ENCODE data around the gene ACAD9.
"Not testable (repeated sequence)": the region's sequence is repeated elsewhere in the genome, so short reads cannot be mapped to it uniquely, and the experiment has no call there.

Gene ACAD9

DNA sequence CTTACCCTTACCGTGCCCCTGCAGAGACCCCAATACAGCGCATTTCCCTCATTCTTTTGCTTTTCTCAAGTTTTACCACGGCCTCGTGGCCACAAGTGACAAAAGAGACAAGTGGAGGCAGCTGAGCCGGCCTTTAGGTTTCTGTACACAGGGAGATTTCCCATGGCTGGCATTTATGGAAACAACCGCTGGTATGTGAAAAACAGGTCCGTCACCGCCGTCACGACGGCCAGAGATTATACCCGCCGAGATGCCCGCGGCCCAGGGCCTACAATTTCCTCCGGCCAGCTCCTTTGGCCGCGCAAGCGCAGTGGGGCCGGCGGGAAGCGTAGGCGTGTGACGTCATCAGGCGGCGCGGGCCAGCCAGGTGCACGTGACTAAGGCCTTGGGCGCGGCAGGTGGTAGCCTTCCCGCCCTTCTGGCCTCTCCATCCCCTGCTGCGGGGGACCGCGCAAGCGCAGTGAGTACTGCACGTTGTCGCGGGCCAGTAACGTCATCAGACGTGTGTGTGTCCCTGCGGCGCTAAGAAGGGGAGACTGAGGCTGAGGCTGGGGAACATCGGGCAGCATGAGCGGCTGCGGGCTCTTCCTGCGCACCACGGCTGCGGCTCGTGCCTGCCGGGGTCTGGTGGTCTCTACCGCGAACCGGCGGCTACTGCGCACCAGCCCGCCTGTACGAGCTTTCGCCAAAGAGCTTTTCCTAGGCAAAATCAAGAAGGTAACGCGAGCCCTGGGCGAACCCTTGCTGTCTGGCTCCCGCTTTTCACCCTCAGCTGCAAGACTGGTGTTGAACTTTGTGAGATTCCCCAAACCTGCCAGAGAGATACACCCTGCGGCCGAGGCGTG is at the start of gene ACAD9:
Gene ACAD9 (plus strand): TSS at position 496 of the 845 bp plus-strand sequence. CDS start 72 bp downstream, at position 568.
- Mint-ChIP-seq H3K4me3 (peak within 1 kb of the TSS; percentile 98), H3K4me1 (peaks cover 77% of the 10 kb centered on the region), H3K9me3 (no peaks in the 10 kb centered on the region), H3K27ac (peak within 1 kb of the TSS; percentile 100), H3K36me3 (peaks cover 9% of the 10 kb centered on the region), H3K27me3 (no peaks in the 10 kb centered on the region)

DNA sequence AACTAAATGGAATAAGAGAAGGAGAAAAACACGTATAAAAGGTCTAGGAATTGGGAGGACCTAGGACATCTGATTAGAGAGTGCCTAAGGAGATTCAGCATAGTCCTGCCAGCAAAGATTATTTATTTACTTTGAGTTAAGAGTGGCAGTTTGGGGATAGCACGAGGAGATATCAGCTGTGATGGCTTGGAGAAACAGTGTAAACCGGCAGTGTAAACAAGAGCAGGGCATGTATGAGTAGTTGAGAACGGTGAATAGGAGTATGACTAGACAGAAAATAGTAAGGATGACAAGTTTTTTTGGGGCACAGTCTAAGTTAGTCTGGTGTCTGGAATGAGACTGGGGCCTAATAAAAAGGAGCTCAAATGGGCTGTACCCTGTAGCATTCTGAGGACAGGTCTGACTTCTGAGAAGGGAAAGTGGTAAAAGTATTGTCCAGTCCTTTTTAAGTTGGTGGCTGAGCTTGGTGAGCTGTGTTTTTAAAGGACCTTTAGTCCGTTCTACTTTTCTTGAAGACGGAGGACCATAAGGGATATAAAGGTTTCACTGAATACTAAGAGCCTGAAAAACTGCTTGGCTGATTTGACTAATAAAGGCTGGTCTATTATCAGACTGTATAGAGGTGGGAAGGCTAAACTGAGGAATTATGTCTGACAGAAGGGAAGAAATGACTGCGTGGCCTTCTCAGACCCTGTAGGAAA is 49.3 kb upstream of the ACAD9 start:
- H3K36me3 Mint-ChIP-seq, H3K4me1 Mint-ChIP-seq, H3K27me3 Mint-ChIP-seq, H3K4me3 Mint-ChIP-seq, H3K9me3 Mint-ChIP-seq, H3K27ac Mint-ChIP-seq: not testable (repeated sequence)

DNA sequence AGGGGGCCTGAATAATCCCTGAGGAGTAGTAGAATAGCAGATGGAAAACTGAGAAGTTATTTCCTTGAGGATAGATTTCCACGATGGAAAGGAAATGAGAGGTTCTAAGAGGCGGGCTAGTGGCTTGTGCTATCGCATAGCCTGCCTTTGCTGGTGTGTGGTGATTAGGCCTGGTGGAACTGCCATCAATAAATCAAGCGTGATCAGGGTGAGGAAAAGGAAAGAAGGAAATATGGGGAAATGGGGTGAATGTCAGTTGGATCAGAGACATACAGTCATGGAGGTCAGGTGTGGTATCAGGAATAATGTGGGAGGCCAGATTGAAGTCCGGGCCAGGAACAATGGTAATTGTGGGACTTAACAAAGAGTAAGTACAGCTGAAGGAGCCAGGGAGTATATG is 48.7 kb upstream of the ACAD9 start:
- not testable (repeated sequence) for H3K36me3 Mint-ChIP-seq, H3K4me3 Mint-ChIP-seq, H3K4me1 Mint-ChIP-seq, H3K9me3 Mint-ChIP-seq, H3K27ac Mint-ChIP-seq, H3K27me3 Mint-ChIP-seq

DNA sequence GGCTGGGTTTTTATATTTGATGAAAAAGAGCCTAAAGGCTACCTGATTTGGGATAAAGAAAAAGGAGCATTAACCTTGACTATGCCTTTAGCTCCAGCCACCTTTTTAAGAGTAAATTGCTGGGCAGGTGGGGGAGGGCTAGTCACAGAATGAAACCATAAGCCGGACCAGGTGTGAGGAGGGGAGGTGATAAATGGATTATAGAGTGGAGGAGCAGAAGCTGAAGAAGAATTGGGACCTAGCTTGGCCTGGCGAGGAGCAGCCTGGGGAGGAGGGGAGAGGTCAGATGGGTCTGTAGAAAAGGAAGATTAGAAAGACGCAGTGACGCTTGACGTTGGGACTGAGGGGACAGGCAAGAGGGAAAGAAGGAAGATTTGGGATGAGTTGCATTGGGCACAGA is 46.4 kb upstream of the ACAD9 start:
- not testable (repeated sequence) for H3K4me3 Mint-ChIP-seq, H3K4me1 Mint-ChIP-seq, H3K27me3 Mint-ChIP-seq, H3K27ac Mint-ChIP-seq, H3K9me3 Mint-ChIP-seq, H3K36me3 Mint-ChIP-seq

DNA sequence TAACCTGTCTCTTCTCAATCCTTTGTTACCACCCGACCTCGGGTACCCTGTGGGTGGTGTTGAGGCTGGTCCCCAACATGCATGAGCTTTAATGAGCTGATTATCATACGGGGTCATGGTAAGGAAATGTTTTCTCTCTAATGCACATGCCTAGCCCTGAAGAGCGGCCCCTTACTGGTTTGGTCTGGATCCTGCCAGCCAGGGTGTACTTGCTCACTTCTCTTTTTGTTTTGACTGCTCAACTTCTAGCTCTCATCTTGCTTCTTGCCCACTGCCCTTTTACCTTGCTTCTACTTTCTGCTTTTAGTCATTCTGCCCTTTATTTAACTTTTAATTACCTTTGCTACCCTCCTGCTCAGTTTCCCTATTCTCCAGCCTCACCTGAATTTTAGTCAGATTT is 44.3 kb upstream of the ACAD9 start:
- Mint-ChIP-seq H3K4me1 (no peaks in the 10 kb centered on the region), H3K36me3 (no peaks in the 10 kb centered on the region)

DNA sequence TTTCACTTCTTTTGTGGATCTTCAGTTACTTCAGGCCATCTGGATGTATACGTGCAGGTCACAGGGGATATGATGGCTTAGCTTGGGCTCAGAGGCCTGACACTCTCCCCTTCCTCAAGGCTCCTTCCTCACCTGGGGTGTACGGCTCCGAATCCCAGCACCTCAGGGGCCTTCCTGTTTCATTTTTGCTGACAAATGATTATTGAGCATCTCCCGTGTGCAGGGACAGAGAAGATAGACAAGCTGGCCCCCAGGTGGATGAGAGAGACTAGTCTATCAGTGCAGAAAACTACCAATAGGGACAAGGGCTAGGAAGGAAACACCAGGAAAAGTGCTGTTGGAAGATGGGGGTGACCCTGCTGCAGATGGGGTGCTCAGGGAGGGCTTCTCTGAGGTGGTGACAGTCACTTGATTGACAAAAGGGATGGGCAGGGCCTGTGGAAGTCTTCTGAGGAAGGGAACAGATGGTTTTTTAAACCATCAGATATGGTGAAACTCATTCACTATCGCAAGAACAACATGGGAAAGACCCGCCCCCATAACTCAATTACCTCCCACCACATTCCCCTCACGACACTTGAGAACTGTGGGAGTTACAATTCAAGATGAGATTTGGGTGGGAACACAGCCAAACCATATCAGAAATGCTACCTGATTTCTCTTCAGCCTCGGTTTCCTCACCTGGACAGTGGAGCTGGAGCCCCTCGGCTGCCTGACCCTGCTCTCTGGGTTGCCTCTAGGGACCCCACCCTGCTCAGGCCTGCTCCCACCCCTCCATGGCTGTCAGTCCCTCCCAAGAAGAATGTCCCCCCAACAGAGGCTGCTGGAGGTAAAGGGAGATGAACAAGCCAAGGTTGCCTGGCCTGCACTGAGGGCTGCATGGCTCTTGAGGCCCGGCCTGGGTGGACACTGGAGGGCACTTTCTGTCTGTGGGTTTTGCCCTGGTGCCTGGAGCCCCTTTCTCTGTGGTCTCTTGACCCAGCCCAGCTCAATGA is 37.2 kb upstream of the ACAD9 start:
- H3K4me1 Mint-ChIP-seq: peaks cover 15% of the 10 kb centered on the region
- H3K27me3 Mint-ChIP-seq: no peaks in the 10 kb centered on the region
- no peaks in the 10 kb centered on the region for H3K36me3 Mint-ChIP-seq
- no peak overlapping the region for H3K27ac Mint-ChIP-seq
- H3K9me3 Mint-ChIP-seq: no peaks in the 10 kb centered on the region
- no peak overlapping the region for H3K4me3 Mint-ChIP-seq

More for the DNA sequence above, 44.3 kb upstream of the ACAD9 start:
- Mint-ChIP-seq H3K9me3 (no peaks in the 10 kb centered on the region), H3K27me3 (no peaks in the 10 kb centered on the region), H3K27ac (no peak overlapping the region), H3K4me3 (no peak overlapping the region)

DNA sequence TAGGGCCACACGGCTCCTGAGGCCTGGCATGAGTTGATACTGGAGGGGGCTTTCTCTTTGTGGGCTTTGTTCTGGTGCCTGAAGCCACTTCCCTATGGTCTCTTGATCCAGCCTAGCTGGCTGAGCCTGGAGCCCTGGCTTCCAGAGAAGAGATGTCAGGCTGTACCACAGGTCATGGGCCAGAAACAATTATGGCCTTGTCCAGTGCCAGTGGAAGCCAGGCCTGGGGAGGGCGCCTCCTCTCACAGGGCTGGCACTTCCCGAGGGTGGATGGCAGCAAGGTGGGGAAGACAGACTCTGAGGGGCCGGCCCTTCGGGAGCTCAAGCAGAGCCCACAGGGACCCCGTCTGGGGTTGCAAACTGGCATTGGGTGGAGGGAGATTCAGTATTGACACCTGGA is 34.9 kb upstream of the ACAD9 start:
- Mint-ChIP-seq H3K9me3 (no peaks in the 10 kb centered on the region), H3K36me3 (no peaks in the 10 kb centered on the region), H3K4me1 (peaks cover 15% of the 10 kb centered on the region), H3K27me3 (no peaks in the 10 kb centered on the region), H3K27ac (no peak overlapping the region), H3K4me3 (peak overlapping the region; percentile 80)

DNA sequence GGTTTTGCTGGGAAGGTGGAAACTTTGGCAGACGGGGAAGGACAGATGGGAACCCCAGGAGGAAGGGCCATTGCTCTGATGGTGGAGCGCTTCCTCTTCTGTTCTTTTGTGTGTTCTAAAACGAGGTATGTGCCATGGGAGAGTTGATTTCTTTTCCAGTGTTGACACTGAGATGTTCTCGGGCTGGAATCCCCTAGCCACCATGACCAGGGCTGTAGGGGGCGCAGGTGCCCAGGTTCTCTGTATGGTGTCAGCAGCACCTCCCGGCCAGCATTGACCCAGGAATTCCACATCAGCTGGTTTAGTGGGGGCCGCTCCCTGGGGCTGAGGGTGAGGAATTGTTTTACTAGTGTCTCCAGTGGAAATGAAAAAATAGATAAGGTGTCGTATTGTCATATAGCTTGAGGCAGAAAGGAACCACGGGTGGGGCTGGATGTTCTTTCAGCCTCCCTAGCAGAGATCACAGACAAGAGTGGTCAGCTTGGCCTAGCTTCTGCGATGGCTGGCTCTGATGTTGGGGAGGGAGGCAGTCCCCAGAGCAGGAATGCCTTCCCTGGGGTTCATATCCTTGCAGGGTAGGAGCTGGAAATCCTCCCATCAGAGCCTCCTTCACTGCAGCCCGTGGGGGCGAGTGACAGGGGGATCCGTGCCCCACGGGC is 34.2 kb upstream of the ACAD9 start:
- no peaks in the 10 kb centered on the region for H3K36me3 Mint-ChIP-seq
- peak overlapping the region; percentile 80 for H3K4me3 Mint-ChIP-seq
- no peaks in the 10 kb centered on the region for H3K27me3 Mint-ChIP-seq
- peaks cover 15% of the 10 kb centered on the region for H3K4me1 Mint-ChIP-seq
- H3K27ac Mint-ChIP-seq: peak overlapping the region; percentile 67
- H3K9me3 Mint-ChIP-seq: no peaks in the 10 kb centered on the region

DNA sequence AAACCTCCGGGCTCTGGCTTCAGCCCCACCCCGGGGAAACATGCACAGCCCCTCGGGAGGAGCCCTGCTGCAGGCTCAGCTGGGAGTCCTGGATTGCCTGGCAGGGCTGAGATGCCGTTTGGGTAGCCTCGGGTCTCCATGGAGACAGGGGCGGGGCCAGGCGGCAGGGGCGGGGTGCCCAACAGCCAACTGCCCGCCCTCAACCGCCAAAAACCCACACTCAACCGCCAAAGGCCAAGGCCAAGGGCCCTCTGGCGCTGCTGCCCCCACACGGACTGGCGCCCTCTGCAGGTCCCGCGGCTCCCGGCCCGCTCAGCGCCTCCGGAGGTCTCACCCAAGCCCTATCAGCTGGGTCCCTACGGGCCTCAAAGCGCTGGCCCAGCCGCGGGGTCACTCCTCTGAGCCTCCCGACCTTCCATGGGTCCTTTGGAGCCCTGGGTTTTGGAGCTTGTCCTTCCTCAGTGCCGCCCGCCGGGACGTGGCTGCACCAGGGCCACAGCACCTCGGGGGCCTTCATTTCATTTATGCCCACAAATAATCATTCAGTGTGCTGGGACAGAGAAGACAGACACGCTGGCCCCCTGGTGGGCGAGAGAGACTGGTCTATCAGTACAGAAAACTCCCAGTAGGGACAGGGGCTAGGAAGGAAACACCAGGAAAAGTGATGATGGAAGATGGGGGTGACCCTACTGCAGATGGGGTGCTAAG is 33.5 kb upstream of the ACAD9 start:
- no peaks in the 10 kb centered on the region for H3K36me3 Mint-ChIP-seq
- H3K9me3 Mint-ChIP-seq: no peaks in the 10 kb centered on the region
- H3K4me3 Mint-ChIP-seq: peak overlapping the region; percentile 80
- H3K27ac Mint-ChIP-seq: peak overlapping the region; percentile 9
- H3K27me3 Mint-ChIP-seq: no peaks in the 10 kb centered on the region
- peaks cover 15% of the 10 kb centered on the region for H3K4me1 Mint-ChIP-seq

DNA sequence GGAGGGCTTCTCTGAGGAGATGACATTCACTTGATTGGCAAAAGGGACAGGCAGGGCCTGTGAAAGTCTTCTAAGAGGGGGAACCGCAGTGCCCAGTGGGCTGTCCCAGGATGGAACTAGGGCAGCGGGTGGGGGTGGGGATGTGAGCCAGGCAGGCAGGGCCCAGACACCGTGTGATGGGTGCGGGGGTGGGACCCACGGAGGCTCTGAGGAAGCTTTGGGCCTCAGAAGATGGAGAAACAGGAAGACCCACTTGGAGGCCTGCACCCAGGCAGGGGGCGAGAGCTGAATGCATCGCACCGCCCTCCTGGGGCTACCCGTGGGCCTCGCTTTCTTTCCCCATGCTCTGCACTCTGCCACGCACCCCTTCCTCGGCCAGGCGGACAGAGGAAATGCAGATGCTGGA is 32.9 kb upstream of the ACAD9 start:
- Mint-ChIP-seq H3K4me1 (peaks cover 15% of the 10 kb centered on the region), H3K27me3 (no peaks in the 10 kb centered on the region), H3K4me3 (peak overlapping the region; percentile 76), H3K36me3 (no peaks in the 10 kb centered on the region), H3K9me3 (no peaks in the 10 kb centered on the region), H3K27ac (peak overlapping the region; percentile 9)

DNA sequence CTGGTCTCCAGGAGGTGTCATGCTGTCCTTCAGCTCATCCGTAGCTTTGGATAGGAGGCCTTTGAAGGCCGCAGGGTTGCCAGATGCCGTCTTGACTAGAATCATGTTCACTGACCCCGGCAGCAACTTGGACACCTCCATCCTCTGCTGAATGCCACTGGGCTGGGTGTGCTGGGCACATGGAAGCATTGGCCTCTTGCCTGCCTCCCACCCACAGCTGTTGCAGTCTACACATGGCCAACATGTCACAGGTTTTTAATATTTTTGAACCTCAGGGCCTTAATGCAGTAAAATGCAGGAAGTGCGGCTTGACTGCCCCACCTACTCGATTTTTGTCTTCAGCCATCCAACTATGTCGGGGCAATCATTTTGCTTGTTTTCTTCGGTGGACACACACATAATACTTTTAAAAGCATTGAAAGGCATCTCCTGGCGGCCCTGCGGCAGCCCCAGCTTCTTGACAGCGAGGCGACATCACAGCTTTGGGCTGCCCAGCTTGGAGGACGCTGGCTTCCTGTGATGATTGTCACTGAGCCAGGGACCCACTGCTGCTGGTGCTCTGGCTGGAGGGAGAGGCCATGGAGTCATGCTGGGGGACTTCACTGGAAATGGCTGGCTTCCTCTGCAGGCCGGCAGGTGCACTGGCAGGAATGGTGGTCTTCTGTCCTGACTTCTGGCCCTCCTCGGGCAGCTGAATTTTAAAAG is 31.6 kb upstream of the ACAD9 start:
- Mint-ChIP-seq H3K36me3 (no peaks in the 10 kb centered on the region), H3K9me3 (no peaks in the 10 kb centered on the region), H3K4me3 (no peak overlapping the region), H3K27me3 (no peaks in the 10 kb centered on the region), H3K27ac (no peak overlapping the region), H3K4me1 (peaks cover 15% of the 10 kb centered on the region)

DNA sequence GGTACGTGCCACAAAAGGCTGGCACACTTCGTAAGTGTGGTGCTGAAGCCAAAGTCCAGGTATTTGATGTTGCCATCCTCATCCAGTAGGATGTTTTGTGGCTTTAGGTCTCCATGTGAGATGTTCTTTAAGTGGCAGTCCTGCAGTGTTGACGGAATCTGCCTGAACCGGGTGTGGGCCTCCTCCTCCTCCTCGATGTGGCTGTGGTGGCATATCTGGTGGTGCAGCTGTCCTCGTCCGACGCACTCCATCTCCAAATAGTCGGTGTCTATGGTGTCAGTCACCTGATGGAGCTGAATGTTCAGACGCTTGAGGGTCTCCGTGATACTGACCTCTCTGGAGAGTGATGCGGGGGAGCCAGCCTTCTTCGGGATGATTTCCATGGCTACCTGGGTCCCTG is 30.5 kb upstream of the ACAD9 start:
- Mint-ChIP-seq H3K27ac (no peak overlapping the region), H3K36me3 (peaks cover 2% of the 10 kb centered on the region), H3K4me3 (no peak overlapping the region), H3K27me3 (no peaks in the 10 kb centered on the region), H3K9me3 (no peaks in the 10 kb centered on the region), H3K4me1 (peaks cover 15% of the 10 kb centered on the region)

DNA sequence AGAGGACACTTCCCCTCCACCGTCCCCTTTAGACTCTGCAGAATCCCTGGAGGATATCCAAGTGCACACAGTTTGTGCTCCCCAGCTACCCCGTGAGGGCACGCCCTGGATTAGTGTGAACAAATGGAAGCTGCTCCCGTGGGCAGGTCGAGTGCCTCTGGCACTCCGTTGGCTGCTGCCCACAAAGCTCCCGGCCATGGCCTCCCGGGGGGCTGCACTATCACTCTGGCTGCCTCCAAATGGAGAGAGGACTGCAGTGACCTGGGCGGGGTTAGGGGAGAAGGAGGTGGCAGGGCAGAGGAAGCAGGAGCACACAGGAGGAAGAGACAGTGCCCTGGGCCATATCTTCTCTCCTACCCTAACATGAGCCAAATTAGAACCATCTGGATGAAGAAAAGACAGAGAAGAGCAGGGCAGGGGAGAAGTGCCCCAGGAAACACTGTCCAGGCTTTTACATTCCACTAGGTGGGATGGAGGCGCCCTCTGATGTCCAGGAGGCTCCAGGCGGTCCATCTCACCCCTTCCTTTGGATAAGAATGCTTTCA is 29.4 kb upstream of the ACAD9 start:
- H3K27me3 Mint-ChIP-seq: no peaks in the 10 kb centered on the region
- no peaks in the 10 kb centered on the region for H3K9me3 Mint-ChIP-seq
- peaks cover 4% of the 10 kb centered on the region for H3K36me3 Mint-ChIP-seq
- H3K4me1 Mint-ChIP-seq: peaks cover 13% of the 10 kb centered on the region
- H3K4me3 Mint-ChIP-seq: no peak overlapping the region
- no peak overlapping the region for H3K27ac Mint-ChIP-seq

DNA sequence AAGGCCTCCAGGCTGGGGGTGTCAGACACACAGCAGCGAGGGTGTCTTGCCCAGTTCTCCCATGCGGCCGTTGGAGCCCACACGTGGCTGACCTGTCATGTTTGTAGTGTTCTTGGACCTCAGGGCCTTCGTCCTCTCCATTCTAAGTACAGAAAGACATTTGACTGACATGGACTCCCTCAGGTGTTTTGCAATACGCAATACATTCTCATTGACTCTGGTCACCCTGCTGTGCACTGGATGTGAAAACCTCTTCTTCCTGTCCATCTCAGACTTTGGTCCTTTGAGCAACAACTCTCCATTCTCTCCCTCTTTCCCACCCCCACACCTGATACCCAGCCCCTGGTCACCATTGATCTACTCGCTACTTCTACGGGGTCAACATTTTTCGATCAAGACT is 28.9 kb upstream of the ACAD9 start:
- H3K27ac Mint-ChIP-seq: no peak overlapping the region
- no peaks in the 10 kb centered on the region for H3K9me3 Mint-ChIP-seq
- peaks cover 5% of the 10 kb centered on the region for H3K36me3 Mint-ChIP-seq
- H3K4me3 Mint-ChIP-seq: no peak overlapping the region
- no peaks in the 10 kb centered on the region for H3K27me3 Mint-ChIP-seq
- peaks cover 7% of the 10 kb centered on the region for H3K4me1 Mint-ChIP-seq
